GM23338 (cell line): ENCODE data around the gene TDRD1. TPM values are rescaled to one million over a fixed set of nuclear protein-coding genes. Genes with fewer than 3 reads are reported as not detected.

Experiments
- ATAC-seq: fragments of 200-7000 bp; cut with Tn5 transposase; 3 replicates; pipeline ENCODE4 v1.9.1; 2020
- DNase-seq: peaks from one replicate; pipeline ENCODE4 v3.0.0-alpha.2; 2015; ENCODE audit warnings: low spot score
- H2AFZ ChIP-seq: fragments of 200-600 bp; sonication (generic); 2 replicates; pipeline ENCODE4 v1.8.0; 2016; ENCODE audit warnings: antibody characterized with exemption, mild to moderate bottlenecking, moderate library complexity
- H3F3A ChIP-seq: fragments of 200-600 bp; sonication (generic); replicated peaks from 2 replicates; pipeline ENCODE4 v1.8.0; 2017; ENCODE audit warnings: antibody characterized with exemption, mixed run types, low read depth
- H3K27ac ChIP-seq: fragments of 200-600 bp; sonication (generic); 2 replicates; pipeline ENCODE4 v1.6.1; 2016; ENCODE audit warnings: low read depth
- H3K27me3 ChIP-seq: fragments of 200-600 bp; sonication (generic); 2 replicates; pipeline ENCODE4 v1.8.0; 2016; ENCODE audit warnings: mild to moderate bottlenecking, mixed run types, moderate library complexity; ENCODE audit not compliant: insufficient read depth
- H3K36me3 ChIP-seq: fragments of 200-600 bp; sonication (generic); 2 replicates; pipeline ENCODE4 v1.8.0; 2016; ENCODE audit warnings: mild to moderate bottlenecking; ENCODE audit not compliant: insufficient read depth
- H3K4me1 ChIP-seq: fragments of 200-600 bp; sonication (generic); 2 replicates; pipeline ENCODE4 v1.8.0; 2016; ENCODE audit warnings: mild to moderate bottlenecking, moderate library complexity; ENCODE audit not compliant: insufficient read depth
- H3K4me2 ChIP-seq: fragments of 200-600 bp; sonication (generic); 2 replicates; pipeline ENCODE4 v1.7.1; 2017; ENCODE audit warnings: mixed run types
- H3K4me3 ChIP-seq: fragments of 200-600 bp; sonication (generic); 2 replicates; pipeline ENCODE4 v1.6.1; 2016; ENCODE audit warnings: mixed run types
- H3K79me2 ChIP-seq: fragments of 200-600 bp; sonication (generic); replicated peaks from 2 replicates; pipeline ENCODE4 v1.8.0; 2017; ENCODE audit warnings: mild to moderate bottlenecking; ENCODE audit not compliant: insufficient read depth
- H3K9me2 ChIP-seq: fragments of 200-600 bp; sonication (generic); 2 replicates; pipeline ENCODE4 v1.8.0; 2017; ENCODE audit not compliant: insufficient read depth
- H4K20me1 ChIP-seq: fragments of 200-600 bp; sonication (generic); replicated peaks from 2 replicates; pipeline ENCODE4 v1.8.0; 2017; ENCODE audit warnings: mild to moderate bottlenecking; ENCODE audit not compliant: insufficient read depth
- H3K27ac Mint-ChIP-seq: 2 replicates; pipeline ENCODE4 v1.8.0; 2020; ENCODE audit warnings: inconsistent platforms, mild to moderate bottlenecking, moderate library complexity, mixed read lengths
- H3K27me3 Mint-ChIP-seq: 3 replicates; pipeline ENCODE4 v1.8.0; 2022; ENCODE audit warnings: low read depth, mild to moderate bottlenecking, moderate library complexity, mixed read lengths, inconsistent platforms; ENCODE audit not compliant: insufficient read depth, poor library complexity
- H3K36me3 Mint-ChIP-seq: 3 replicates; pipeline ENCODE4 v1.8.0; 2021; ENCODE audit warnings: low read depth, mild to moderate bottlenecking, inconsistent platforms, moderate library complexity, mixed read lengths
- H3K4me1 Mint-ChIP-seq: 3 replicates; pipeline ENCODE4 v1.8.0; 2020; ENCODE audit warnings: mild to moderate bottlenecking, inconsistent platforms, mixed read lengths
- H3K4me3 Mint-ChIP-seq: 3 replicates; pipeline ENCODE4 v1.8.0; 2021; ENCODE audit warnings: moderate library complexity, mild to moderate bottlenecking, inconsistent platforms, mixed read lengths
- H3K9me3 Mint-ChIP-seq: 3 replicates; pipeline ENCODE4 v1.8.0; 2020; ENCODE audit warnings: moderate library complexity, mild to moderate bottlenecking, inconsistent platforms, mixed read lengths
- CREB1 ChIP-seq: fragments of 250-450 bp; sonication (Bioruptor Pico); IDR thresholded peaks from 2 replicates; pipeline ENCODE4 v1.5.0; 2020; ENCODE audit warnings: low read depth, mild to moderate bottlenecking, moderate library complexity
- EZH2 ChIP-seq: fragments of 200-600 bp; sonication (generic); IDR thresholded peaks from one replicate; pipeline ENCODE4 v1.8.0; 2017; ENCODE audit warnings: antibody characterized with exemption, mild to moderate bottlenecking, low read depth; ENCODE audit not compliant: unreplicated experiment
- EZH2phosphoT487 ChIP-seq: fragments of 200-600 bp; sonication (generic); IDR thresholded peaks from one replicate; pipeline ENCODE4 v1.8.1; 2018; ENCODE audit warnings: antibody characterized with exemption; ENCODE audit not compliant: unreplicated experiment
- JUNB ChIP-seq: IDR thresholded peaks from one replicate; pipeline ENCODE4 v1.6.1; 2016; ENCODE audit warnings: antibody characterized with exemption; ENCODE audit not compliant: unreplicated experiment
- NANOG ChIP-seq: IDR thresholded peaks from 2 replicates; pipeline ENCODE4 v1.6.1; 2016; ENCODE audit warnings: antibody characterized with exemption, borderline replicate concordance
- POLR2AphosphoS5 ChIP-seq: IDR thresholded peaks from 2 replicates; pipeline ENCODE4 v1.6.1; 2016; ENCODE audit warnings: antibody characterized with exemption, low read depth
- STAT1 ChIP-seq: IDR thresholded peaks from one replicate; pipeline ENCODE4 v1.6.1; 2016; ENCODE audit warnings: antibody characterized with exemption; ENCODE audit not compliant: unreplicated experiment
- ZNF114 ChIP-seq: fragments of 250-450 bp; sonication (Bioruptor Pico); IDR thresholded peaks from 2 replicates; pipeline ENCODE4 v1.5.0; 2020; ENCODE audit warnings: mild to moderate bottlenecking, moderate library complexity
- ZNF331 ChIP-seq: fragments of 250-450 bp; sonication (Bioruptor Pico); IDR thresholded peaks from 2 replicates; pipeline ENCODE4 v1.5.0; 2020; ENCODE audit warnings: low read depth, mild to moderate bottlenecking, moderate library complexity
- polyA plus RNA-seq: library from polyadenylated mRNA; unstranded; fragments of >200 nt; fragmentation: Nextera tagmentation; extraction: Ambion mirVana; gene quantifications from 2 replicates; pipeline ENCODE4 v1.2.1, GENCODE V29; 2016
- total RNA-seq: library from RNA; depleted of rRNA; stranded (reverse); fragments of >200 nt; shearing (Covaris generic); gene quantifications from 2 replicates; pipeline ENCODE4 v1.2.3, GENCODE V29; 2014
- TF ChIP-seq, protein P1 (sequence below), 2 experiments: fragments of 200-600 bp in 1 of 2; sonication (generic) in 1 of 2; conservative IDR thresholded peaks; 2 replicates each; pipeline versions ENCODE4 v1.5.1 to v1.6.1; 2016 to 2017; ENCODE audit warnings: antibody characterized with exemption in 2 of 2, low read depth in 2 of 2, mild to moderate bottlenecking in 2 of 2, moderate library complexity in 1 of 2
- TF ChIP-seq, protein P2 (sequence below): IDR thresholded peaks from one replicate; pipeline ENCODE4 v1.6.1; 2018; ENCODE audit warnings: antibody characterized with exemption; ENCODE audit not compliant: unreplicated experiment
- TF ChIP-seq, protein P3 (sequence below): IDR thresholded peaks from 2 replicates; pipeline ENCODE4 v1.6.1; 2016; ENCODE audit warnings: antibody characterized with exemption
- TF ChIP-seq, protein P4 (sequence below): fragments of 250-450 bp; sonication (Bioruptor Pico); IDR thresholded peaks from 2 replicates; pipeline ENCODE4 v1.5.0; 2020; ENCODE audit warnings: mild to moderate bottlenecking, moderate library complexity

Gene TDRD1
- total and polyA plus RNA-seq, 2 experiments from 2014 or later: 0.52 to 1.5 TPM

DNA sequence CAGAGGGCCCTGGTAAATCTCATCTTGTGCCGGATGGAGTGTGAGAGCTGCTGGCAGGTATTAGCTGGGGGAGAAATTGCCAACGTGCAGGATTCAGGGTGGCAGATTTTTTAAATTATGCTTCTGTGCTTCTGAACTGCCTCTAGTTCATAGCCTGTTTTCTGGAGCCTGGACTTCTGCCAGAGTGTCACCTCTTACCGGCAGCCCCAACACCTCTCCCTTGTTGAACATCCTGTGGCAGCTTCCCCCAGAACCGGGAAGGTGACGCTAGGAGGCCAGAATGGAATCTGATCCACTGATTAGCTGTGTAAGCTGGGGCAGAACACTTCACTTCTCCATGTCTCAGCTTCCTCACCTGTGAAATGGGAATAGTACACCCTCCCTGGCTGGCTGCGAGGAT is 65.0 kb downstream of the TDRD1 start:
- Mint-ChIP-seq H3K9me3 (no peaks in the 10 kb centered on the region), H3K27me3 (peaks cover 15% of the 10 kb centered on the region), H3K4me1 (peaks cover 12% of the 10 kb centered on the region), H3K27ac (no peak overlapping the region), H3K4me3 (no peak overlapping the region), H3K36me3 (no peaks in the 10 kb centered on the region)
- Histone ChIP-seq H3K27ac (no peak overlapping the region), H3F3A (no peaks in the 10 kb centered on the region), H3K4me3 (no peak overlapping the region), H3K9me2 (no peaks in the 10 kb centered on the region), H4K20me1 (no peaks in the 10 kb centered on the region), H3K4me1 (peaks cover 4% of the 10 kb centered on the region; the same call in 1 of the 2 replicates), H3K27me3 (peaks cover 21% of the 10 kb centered on the region), H3K36me3 (no peaks in the 10 kb centered on the region), H3K4me2 (no peak overlapping the region), H3K79me2 (no peaks in the 10 kb centered on the region), H2AFZ (no peak overlapping the region)
- DNase-seq: no peak
- no peak for ATAC-seq
- TF ChIP-seq, protein P1, sequence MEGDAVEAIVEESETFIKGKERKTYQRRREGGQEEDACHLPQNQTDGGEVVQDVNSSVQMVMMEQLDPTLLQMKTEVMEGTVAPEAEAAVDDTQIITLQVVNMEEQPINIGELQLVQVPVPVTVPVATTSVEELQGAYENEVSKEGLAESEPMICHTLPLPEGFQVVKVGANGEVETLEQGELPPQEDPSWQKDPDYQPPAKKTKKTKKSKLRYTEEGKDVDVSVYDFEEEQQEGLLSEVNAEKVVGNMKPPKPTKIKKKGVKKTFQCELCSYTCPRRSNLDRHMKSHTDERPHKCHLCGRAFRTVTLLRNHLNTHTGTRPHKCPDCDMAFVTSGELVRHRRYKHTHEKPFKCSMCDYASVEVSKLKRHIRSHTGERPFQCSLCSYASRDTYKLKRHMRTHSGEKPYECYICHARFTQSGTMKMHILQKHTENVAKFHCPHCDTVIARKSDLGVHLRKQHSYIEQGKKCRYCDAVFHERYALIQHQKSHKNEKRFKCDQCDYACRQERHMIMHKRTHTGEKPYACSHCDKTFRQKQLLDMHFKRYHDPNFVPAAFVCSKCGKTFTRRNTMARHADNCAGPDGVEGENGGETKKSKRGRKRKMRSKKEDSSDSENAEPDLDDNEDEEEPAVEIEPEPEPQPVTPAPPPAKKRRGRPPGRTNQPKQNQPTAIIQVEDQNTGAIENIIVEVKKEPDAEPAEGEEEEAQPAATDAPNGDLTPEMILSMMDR (conservative IDR thresholded peaks at IDR 0.05; ENCODE audit: low read depth in 2 of 2): no peak
- no peak for TF ChIP-seq ZNF114 (CRISPR knock-in tag)
- no peak for TF ChIP-seq ZNF331
- TF ChIP-seq, protein P2, sequence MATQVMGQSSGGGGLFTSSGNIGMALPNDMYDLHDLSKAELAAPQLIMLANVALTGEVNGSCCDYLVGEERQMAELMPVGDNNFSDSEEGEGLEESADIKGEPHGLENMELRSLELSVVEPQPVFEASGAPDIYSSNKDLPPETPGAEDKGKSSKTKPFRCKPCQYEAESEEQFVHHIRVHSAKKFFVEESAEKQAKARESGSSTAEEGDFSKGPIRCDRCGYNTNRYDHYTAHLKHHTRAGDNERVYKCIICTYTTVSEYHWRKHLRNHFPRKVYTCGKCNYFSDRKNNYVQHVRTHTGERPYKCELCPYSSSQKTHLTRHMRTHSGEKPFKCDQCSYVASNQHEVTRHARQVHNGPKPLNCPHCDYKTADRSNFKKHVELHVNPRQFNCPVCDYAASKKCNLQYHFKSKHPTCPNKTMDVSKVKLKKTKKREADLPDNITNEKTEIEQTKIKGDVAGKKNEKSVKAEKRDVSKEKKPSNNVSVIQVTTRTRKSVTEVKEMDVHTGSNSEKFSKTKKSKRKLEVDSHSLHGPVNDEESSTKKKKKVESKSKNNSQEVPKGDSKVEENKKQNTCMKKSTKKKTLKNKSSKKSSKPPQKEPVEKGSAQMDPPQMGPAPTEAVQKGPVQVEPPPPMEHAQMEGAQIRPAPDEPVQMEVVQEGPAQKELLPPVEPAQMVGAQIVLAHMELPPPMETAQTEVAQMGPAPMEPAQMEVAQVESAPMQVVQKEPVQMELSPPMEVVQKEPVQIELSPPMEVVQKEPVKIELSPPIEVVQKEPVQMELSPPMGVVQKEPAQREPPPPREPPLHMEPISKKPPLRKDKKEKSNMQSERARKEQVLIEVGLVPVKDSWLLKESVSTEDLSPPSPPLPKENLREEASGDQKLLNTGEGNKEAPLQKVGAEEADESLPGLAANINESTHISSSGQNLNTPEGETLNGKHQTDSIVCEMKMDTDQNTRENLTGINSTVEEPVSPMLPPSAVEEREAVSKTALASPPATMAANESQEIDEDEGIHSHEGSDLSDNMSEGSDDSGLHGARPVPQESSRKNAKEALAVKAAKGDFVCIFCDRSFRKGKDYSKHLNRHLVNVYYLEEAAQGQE: no peak
- TF ChIP-seq POLR2AphosphoS5: no peak
- TF ChIP-seq JUNB: no peak
- TF ChIP-seq, protein P3, sequence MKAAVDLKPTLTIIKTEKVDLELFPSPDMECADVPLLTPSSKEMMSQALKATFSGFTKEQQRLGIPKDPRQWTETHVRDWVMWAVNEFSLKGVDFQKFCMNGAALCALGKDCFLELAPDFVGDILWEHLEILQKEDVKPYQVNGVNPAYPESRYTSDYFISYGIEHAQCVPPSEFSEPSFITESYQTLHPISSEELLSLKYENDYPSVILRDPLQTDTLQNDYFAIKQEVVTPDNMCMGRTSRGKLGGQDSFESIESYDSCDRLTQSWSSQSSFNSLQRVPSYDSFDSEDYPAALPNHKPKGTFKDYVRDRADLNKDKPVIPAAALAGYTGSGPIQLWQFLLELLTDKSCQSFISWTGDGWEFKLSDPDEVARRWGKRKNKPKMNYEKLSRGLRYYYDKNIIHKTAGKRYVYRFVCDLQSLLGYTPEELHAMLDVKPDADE: no peak
- TF ChIP-seq CREB1 (CRISPR knock-in tag): no peak
- no peak for TF ChIP-seq EZH2phosphoT487
- no peak for TF ChIP-seq EZH2
- no peak for TF ChIP-seq NANOG
- TF ChIP-seq STAT1: no peak
- TF ChIP-seq, protein P4, sequence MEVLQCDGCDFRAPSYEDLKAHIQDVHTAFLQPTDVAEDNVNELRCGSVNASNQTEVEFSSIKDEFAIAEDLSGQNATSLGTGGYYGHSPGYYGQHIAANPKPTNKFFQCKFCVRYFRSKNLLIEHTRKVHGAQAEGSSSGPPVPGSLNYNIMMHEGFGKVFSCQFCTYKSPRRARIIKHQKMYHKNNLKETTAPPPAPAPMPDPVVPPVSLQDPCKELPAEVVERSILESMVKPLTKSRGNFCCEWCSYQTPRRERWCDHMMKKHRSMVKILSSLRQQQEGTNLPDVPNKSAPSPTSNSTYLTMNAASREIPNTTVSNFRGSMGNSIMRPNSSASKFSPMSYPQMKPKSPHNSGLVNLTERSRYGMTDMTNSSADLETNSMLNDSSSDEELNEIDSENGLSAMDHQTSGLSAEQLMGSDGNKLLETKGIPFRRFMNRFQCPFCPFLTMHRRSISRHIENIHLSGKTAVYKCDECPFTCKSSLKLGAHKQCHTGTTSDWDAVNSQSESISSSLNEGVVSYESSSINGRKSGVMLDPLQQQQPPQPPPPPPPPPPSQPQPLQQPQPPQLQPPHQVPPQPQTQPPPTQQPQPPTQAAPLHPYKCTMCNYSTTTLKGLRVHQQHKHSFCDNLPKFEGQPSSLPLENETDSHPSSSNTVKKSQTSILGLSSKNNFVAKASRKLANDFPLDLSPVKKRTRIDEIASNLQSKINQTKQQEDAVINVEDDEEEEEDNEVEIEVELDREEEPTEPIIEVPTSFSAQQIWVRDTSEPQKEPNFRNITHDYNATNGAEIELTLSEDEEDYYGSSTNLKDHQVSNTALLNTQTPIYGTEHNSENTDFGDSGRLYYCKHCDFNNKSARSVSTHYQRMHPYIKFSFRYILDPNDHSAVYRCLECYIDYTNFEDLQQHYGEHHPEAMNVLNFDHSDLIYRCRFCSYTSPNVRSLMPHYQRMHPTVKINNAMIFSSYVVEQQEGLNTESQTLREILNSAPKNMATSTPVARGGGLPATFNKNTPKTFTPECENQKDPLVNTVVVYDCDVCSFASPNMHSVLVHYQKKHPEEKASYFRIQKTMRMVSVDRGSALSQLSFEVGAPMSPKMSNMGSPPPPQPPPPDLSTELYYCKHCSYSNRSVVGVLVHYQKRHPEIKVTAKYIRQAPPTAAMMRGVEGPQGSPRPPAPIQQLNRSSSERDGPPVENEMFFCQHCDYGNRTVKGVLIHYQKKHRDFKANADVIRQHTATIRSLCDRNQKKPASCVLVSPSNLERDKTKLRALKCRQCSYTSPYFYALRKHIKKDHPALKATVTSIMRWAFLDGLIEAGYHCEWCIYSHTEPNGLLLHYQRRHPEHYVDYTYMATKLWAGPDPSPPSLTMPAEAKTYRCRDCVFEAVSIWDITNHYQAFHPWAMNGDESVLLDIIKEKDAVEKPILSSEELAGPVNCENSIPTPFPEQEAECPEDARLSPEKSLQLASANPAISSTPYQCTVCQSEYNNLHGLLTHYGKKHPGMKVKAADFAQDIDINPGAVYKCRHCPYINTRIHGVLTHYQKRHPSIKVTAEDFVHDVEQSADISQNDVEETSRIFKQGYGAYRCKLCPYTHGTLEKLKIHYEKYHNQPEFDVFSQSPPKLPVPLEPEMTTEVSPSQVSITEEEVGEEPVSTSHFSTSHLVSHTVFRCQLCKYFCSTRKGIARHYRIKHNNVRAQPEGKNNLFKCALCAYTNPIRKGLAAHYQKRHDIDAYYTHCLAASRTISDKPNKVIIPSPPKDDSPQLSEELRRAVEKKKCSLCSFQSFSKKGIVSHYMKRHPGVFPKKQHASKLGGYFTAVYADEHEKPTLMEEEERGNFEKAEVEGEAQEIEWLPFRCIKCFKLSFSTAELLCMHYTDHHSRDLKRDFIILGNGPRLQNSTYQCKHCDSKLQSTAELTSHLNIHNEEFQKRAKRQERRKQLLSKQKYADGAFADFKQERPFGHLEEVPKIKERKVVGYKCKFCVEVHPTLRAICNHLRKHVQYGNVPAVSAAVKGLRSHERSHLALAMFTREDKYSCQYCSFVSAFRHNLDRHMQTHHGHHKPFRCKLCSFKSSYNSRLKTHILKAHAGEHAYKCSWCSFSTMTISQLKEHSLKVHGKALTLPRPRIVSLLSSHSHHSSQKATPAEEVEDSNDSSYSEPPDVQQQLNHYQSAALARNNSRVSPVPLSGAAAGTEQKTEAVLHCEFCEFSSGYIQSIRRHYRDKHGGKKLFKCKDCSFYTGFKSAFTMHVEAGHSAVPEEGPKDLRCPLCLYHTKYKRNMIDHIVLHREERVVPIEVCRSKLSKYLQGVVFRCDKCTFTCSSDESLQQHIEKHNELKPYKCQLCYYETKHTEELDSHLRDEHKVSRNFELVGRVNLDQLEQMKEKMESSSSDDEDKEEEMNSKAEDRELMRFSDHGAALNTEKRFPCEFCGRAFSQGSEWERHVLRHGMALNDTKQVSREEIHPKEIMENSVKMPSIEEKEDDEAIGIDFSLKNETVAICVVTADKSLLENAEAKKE: no peak
